GM20431 (cell line): ENCODE data around the gene GKN1.

Experiments
- in situ Hi-C: fragments of 300-500 bp; cut with MseI, MboI; formaldehyde crosslinking; loops from one replicate; pipeline ENCODE4 v1.15.0; 2020; ENCODE audit warnings: low sequenced_read_pairs; ENCODE audit not compliant: unreplicated experiment

GKN1 gene

GRCh38 chr2:69001879-69002278, 27.4 kb downstream of the GKN1 start:
- in situ Hi-C loops, result loop anchor here (25.0 kb wide), 1 partner anchor 310 kb away; no protein-coding TSS in a partner anchor

GRCh38 chr2:69003731-69004130, 29.3 kb downstream of the GKN1 start:
- in situ Hi-C loops, result loop anchor here (25.0 kb wide), 1 partner anchor 309 kb away; no protein-coding TSS in a partner anchor

GRCh38 chr2:69007169-69007568, 32.7 kb downstream of the GKN1 start:
- in situ Hi-C loops, result loop anchor here (25.0 kb wide), 1 partner anchor 305 kb away; no protein-coding TSS in a partner anchor

GRCh38 chr2:69007603-69008002, 33.2 kb downstream of the GKN1 start:
- in situ Hi-C loops, result loop anchor here (25.0 kb wide), 1 partner anchor 305 kb away; no protein-coding TSS in a partner anchor

GRCh38 chr2:69010437-69011194, 36.2 kb downstream of the GKN1 start:
- in situ Hi-C loops, result loop anchor here (25.0 kb wide), 1 partner anchor 302 kb away; no protein-coding TSS in a partner anchor

GRCh38 chr2:69011611-69012157, 37.2 kb downstream of the GKN1 start:
- in situ Hi-C loops, result loop anchor here (25.0 kb wide), 1 partner anchor 301 kb away; no protein-coding TSS in a partner anchor

- in situ Hi-C loops, result loop anchor here (25.0 kb wide), 1 partner anchor 300 kb away; no protein-coding TSS in a partner anchor
Observed at GRCh38 chr2:69012310-69013141, 38.1 kb downstream of the GKN1 start.

- in situ Hi-C loops, result loop anchor here (25.0 kb wide), 1 partner anchor 299 kb away; no protein-coding TSS in a partner anchor
Observed at GRCh38 chr2:69013142-69013839, 38.9 kb downstream of the GKN1 start, which contains the start of gene ANTXR1. TSS of gene ANTXR1 (plus strand) at chr2:69013179. CDS start at chr2:69013500, 321 bp downstream.

- in situ Hi-C loops, result loop anchor here (25.0 kb wide), 1 partner anchor 298 kb away; no protein-coding TSS in a partner anchor
Observed at GRCh38 chr2:69013840-69014821, 39.7 kb downstream of the GKN1 start.

GRCh38 chr2:69017080-69017479, 42.6 kb downstream of the GKN1 start:
- in situ Hi-C loops, result loop anchor here (25.0 kb wide), 1 partner anchor 295 kb away; no protein-coding TSS in a partner anchor

- in situ Hi-C loops, result loop anchor here (25.0 kb wide), 1 partner anchor 294 kb away; no protein-coding TSS in a partner anchor
Observed at GRCh38 chr2:69017835-69018234, 43.4 kb downstream of the GKN1 start.

- in situ Hi-C loops, result loop anchor here (25.0 kb wide), 1 partner anchor 294 kb away; no protein-coding TSS in a partner anchor
Observed at GRCh38 chr2:69018678-69019095, 44.3 kb downstream of the GKN1 start.

GRCh38 chr2:69020496-69021426, 46.3 kb downstream of the GKN1 start:
- in situ Hi-C loops, result loop anchor here (25.0 kb wide), 1 partner anchor 292 kb away; no protein-coding TSS in a partner anchor

GRCh38 chr2:69021727-69022126, 47.3 kb downstream of the GKN1 start:
- in situ Hi-C loops, result loop anchor here (25.0 kb wide), 1 partner anchor 291 kb away; no protein-coding TSS in a partner anchor

- in situ Hi-C loops, result loop anchor here (25.0 kb wide), 1 partner anchor 290 kb away; no protein-coding TSS in a partner anchor
Observed at GRCh38 chr2:69022548-69022947, 48.1 kb downstream of the GKN1 start.

GRCh38 chr2:69023236-69023635, 48.8 kb downstream of the GKN1 start:
- in situ Hi-C loops, result loop anchor here (25.0 kb wide), 1 partner anchor 289 kb away; no protein-coding TSS in a partner anchor

GRCh38 chr2:69026026-69026425, 51.6 kb downstream of the GKN1 start:
- in situ Hi-C loops, result no loop called here
